NCI-H2227 (cell line): ENCODE measurements around the gene ARID3B.
"Not testable (repeated sequence)": the region's sequence is repeated elsewhere in the genome, so short reads cannot be mapped to it uniquely, and the experiment has no call there.

Experiments
- DNase-seq: peaks from one replicate; lab custom pipeline; 2025; ENCODE audit not compliant: unreplicated experiment; lab: John Stamatoyannopoulos, UW

The ARID3B gene

DNA sequence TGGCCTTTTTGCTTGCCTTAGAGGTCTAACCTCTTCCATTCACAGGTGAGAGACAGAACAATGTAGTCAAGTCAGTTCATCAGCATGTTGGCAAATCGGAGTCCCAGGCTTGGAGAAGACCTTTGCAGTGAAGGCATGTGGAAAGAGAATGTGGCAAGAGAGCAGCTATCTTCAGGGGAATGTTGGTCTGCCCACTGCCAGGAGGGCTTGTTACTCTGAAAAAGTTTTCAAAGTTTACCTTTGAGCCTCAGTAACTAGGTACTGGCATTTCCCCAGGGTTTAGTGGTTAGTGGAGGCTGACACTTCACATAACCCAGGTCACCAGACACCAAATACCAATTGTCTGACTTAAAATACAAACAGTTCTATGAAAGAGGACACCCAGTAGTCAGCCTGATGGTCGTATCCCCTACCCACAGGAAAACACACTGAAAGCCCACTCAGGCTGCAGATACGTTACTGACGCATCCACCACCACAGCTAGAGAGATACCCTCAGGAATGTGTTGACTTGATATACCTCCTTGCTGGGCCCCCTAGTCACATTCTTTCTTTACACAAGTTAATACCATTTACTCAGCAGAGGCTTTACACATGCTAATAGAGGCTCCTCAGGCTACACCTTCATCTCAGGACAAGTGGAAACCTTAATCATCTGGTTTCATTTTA, 9.7 kb upstream of the ARID3B start:
- DNase-seq, result no peak

DNA sequence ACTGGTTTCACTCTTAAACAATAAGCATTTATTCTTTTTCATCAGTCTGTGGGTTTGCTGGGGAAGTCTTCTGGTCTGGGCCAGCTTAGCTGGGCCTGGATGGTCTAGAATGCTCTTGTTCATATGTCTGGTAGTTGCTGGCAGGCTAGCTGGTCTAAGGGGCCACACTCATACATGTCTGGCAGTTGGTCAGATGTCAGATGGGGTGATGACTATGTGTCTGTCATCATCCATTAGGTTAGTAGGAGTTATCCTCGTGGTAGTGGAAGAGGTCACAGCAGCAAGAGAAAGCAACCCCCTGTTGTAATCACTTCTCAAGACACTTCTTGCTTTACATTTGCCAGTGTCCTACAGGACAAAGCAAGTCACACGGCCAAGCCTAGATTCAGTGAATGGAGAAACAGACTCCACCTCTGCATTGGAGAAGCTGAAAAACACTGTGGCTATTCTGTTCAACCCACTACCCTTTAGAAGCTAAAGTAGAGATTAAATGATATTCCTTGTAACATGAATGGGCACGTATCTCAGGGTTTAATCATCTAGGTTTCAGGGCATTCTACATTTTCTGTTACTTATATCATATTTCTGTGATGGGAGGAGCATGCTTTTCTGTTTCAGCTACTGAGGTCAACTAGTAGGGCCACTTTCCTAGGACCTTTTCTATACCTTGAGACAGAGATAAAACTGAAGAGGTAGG, 5.5 kb upstream of the ARID3B start:
- DNase-seq, result no peak

DNA sequence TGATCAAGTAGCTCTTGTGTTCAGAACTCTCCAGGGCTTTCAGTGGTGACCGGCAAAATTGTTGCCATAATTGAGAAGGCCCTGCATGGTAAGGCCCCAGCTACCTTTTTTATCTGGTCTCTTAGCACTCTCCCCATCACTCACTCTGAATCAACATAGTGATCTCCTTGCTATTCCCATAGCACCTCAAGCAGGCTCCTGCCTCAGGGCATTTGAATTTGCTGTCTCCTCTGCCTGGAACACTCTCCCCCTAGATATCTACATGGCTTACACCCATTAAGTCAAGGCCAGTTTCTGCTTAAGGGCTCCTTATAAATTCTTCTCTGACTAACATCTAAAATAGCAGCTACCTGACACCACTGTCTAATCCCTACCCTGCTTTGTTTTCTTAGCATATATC, 3.3 kb upstream of the ARID3B start:
- DNase-seq, result no peak

DNA sequence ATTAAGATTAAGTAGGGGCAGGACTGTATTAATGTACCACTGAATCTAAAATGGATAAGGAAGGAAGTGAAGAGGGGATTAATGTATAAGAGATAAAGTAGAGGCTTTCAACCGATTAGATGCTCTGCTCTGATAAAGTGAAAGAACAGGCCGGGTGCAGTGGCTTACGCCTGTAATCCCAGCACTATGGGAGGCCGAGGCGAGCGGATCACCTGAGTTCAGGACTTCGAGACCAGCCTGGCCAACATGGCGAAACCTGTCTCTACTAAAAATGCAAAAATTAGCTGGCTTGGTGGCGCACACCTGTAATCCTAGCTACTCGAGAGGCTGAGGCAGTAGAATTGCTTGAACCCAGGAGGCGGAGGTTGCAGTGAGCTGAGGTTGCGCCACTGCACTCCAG, 1.5 kb upstream of the ARID3B start:
- not testable (repeated sequence) for DNase-seq

DNA sequence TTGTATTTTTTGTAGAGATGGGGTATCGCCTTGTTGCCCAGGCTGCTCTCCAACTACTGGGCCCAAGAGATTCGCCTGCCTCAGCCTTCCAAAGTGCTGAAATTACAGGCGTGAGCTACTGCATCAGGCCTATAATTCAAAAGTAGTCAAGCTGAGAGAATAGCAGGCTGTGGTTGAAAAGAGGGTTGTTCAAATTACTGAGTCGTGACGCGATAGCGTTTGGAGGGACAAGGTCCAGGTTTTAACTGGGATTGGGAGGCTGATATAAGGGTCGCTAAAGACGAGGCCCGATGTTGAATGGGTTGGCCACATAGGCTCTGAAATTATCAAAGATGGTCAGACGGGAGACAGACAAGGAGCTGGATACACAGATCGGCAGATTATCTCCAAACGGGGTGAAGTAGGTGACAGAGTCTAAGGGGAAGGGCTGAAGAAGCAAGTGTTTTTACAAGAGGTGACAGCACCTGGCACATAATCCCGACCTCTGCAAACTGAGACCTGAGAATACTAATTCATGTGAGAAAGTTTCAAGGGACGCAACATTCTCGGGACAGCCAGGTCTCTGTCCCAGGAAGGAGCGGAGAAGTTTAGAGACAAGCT, 759 bp upstream of the ARID3B start:
- DNase-seq, result peak; percentile 20

DNA sequence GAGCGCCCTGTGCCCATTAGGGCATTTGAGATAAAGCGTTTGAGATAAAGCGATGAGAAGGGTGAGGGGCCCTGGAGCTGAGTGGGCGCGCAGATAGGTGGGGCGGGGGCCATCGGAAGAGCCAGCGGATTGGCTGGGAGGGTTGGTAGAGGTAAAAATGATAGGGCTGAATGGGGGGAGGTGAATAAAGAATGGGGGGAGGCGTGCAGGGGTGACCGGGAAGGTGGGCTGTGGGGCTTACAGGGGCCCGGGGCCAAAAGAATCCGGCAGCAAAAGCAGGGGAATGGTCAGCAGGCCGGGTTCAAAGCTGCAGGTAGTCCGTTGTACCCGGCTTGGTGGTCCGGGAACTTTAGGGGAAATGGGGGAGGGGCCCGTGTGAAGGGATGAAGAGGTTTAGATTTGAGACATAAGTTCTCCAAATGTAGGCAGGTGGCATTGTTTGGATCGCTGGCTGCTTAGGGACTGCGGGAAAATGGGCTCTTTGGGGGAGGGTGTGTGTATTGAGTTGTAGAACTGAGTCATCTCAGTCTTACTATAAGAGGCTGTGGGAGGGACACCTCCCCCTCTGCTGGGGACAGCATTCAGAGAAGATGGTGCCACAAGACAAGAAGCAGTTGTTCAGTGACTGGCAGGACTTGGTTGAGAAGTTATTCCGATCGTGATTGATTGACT, 610 bp downstream of the ARID3B start:
- peak; percentile 32 for DNase-seq

DNA sequence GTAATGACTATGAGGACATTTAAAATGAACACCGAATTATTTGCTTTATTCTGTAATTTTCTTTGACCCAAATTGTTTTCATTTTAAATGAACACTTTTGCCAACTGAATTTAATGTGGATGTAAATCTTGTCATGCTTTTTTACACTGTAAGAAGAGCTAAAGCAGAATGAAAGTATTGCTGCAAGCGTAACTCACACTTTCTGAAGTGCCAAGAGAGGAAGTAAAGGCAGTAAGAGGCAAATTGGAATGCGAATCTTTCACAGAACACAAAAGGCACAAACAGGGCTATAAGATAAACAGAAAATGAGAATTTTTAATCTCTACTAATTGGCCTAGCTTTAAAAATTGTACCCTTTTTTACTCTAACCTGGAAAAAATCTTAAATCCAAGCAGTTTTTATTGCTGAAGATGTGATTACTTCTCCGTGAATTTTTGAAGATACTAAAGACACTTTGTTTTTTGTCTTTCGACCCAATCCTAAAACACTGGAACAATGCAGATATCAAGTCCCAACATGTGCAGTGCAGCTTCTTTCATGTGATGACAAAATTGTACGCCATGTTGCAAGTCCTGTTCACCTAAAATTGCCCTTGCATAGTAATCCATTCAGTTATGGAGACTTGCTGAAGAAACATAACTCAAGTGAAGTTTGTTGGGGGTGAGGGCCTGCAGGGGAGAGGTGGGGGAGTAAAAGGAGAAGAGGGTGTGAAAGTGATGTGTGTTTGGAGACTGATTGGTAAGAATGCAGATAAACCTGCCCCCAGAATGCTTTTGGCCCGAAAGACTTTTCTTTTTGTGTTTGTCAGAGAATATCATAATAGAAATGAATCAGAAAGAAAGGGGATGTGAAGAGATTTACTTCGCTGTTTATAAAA, 1.4 kb downstream of the ARID3B start:
- no peak for DNase-seq

DNA sequence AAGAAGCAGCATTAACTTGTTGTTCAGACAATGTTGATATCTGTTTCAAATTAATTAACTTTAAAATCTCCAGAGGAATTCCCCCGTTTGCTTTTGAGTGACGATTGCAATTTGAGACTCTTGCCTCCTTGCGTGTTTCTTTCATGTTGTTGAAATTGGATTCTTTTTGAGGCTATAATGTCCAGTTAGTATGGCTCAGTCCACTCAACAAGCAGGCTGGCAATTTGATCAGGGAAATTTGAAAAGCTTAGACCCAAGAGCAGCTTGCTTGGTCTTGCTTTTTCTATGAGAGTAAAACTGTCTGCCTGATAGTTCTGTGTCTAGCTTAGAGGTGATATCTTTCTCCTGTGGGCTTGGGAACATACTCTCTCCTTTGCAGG, 2.0 kb downstream of the ARID3B start:
- DNase-seq, result no peak

DNA sequence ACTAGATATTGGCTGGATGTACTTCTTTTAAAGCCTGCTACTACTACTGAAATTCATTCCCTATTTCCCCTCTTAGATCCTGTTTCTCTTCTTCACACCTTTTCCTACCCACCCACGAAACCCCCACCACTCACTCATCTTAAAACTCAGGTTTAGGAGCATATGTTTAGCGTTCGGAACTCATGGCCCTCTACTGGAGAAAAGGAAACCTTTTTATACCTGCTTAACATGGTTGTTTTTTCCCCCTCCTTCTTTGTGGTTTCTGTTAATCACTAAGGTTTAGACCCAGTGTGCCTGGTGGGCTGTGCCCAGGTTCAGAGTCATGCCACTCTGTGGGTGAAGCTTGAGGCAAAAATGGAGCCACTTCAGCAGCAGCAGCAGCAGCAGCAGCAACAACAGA, 2.6 kb downstream of the ARID3B start:
- no peak for DNase-seq

DNA sequence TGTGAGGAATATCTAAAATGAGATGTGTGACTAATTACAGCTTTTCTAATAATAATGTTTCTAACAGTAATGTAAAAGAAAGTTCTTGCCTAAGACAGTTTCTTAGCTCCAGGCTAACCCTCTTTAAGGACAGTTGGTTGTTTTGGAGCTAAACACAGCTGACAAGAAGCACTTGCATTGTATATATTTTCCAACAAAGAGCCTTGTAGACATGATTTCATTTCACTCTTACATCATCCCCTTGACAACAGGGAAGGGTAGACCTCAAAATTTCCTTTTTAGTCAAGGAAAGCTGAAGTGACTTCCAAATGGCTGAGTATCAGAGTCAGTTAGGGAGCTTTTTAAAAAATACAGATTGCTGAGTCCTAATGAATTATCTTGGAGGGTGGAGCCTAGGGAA, 4.1 kb downstream of the ARID3B start:
- no peak for DNase-seq

DNA sequence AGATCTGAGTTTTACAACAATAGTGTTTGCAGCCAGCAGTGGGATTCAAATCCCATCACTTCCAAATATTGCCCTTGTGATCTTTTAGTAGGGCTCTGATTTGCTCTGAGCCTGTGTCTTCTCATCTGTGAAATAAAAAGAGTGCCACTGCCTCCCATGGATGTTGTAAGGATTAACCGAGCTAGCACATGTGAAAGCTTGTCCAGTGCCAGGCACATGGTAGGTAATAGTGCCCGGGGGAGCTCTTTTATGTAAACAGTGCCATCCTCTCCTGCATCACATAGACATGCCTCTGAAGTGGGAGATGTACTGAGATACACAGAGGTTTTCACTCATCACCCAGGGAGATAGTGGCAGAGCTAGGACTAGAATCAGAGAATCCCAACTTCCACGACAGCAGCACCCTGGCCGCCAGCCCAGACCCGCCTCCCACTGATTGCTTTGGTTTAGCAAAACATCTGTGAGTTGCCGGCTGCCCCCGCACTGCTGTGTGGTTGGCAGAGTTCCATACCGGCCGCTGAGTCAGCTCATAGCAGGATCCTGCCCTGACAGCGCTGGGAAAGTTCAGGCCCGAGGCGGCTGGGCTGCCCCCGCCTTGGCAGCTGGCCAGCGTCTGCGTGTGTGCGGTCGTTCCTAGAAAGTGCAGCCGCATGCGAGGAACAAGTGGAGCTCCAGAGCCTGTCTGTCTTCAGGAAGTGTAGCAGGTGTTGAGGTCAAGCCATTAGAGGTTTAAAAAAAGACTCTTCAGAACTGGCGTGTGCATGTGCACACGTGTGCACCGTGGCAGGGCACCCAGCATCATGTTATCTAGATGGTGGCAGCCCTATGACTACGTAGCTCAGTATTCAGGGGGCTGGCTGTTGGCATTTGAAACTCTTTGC, 5.0 kb downstream of the ARID3B start:
- peak; percentile 95 for DNase-seq

DNA sequence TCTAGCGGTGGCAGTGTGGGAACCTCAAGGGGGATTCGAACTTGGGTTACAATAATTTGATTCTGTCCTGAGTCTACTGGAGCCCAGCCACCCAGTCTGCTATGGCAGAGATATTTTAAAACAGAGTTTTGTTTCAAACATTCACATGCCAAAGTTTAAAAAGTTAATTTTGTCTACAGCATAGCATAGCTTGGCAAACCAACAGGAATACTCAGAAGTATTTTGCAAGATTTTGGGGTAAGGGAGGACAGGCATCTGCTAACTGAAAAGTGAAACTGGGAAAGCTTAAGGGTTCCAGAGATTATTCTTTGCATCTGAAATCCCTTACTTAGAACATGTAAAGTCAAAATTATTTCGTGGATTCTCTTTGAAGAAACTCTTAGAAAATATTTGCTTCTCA, 6.6 kb downstream of the ARID3B start:
- no peak for DNase-seq

DNA sequence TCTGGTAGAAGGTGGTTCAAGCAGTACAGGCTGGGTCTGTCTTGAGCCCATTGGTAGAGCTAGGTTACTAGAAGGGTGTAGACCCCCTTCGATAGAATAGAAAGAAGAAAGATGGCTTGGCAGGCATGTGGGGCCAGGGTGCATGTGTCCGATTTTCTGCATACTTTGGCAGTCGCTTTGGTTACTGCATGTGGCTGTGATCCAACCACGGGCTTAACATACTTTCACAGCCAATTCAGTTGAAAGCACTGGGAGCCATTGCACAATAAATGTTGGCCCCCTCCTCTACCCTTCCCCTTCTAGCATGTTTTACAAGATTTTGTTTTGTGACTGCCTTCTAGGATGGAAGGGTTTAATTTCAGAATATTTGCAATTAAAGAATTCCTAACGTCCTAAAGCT, 7.2 kb downstream of the ARID3B start:
- DNase-seq, result no peak

DNA sequence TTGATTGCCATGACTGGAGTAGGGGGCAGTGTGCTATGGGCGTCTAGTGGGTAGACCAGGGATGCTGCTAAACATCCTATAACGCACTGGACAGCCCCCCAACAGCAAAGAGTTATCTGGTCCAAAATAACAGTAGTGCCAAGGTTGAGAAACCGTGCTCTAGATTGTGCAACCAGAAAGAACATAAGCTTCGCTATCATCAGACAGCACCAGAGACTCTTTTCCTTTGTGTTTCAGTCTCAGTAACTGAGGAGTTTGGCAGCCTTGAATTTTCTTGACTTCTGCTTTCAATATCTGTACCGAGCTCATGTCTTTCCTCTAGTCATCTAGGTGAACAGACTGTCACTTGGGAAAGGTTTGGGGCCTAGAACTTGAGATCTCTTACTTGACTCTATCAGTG, 8.8 kb downstream of the ARID3B start:
- DNase-seq, result no peak

DNA sequence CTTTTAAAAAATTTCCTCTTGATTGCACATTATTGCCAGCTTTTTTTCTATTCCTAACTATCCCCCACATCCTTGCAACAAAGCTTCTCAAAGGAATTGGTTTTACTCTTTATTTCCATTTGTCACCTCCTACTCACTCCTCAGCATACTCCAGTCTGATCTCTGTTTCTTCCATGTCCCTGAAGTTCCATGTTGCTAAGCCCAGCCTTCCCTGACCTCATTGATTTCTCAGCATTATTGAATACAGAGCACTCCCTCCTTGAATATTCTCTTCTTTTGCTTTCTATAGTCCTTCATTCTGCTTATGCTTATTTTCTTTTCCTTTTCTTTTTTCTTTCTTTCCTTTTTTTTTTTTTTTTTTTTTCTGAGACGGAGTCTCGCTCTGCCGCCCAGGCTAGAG, 10.7 kb downstream of the ARID3B start:
- DNase-seq, result no peak

DNA sequence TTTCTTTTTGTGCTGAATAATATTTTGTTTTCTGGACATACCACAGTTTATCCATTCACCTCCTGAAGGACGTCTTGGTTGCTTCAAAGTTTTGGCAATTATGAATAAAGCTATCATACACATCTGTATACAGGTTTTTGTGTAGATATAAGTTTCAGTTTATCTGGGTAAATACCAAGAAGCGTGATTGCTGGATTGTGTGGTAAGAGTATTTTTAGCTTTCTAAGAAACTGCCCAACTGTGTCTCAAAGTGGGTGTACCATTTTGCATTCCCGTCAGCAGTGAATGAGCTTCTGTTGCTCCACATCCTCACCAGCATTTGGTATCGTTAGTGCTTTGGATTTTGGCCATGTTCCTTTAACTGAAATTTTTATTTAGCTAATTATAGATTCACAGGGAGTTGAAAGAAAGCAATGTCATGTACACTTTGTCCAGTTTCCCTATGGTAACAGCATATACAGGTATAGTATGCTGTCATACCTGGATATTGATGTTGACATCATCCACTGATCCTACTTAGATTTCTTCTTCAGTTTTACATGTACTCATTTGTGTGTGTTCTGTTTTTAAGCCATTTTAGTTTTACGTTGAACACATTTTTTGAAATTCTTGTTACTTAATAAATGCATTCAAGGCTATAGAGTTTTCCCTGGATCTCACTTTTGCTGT, 11.9 kb downstream of the ARID3B start:
- no peak for DNase-seq

DNA sequence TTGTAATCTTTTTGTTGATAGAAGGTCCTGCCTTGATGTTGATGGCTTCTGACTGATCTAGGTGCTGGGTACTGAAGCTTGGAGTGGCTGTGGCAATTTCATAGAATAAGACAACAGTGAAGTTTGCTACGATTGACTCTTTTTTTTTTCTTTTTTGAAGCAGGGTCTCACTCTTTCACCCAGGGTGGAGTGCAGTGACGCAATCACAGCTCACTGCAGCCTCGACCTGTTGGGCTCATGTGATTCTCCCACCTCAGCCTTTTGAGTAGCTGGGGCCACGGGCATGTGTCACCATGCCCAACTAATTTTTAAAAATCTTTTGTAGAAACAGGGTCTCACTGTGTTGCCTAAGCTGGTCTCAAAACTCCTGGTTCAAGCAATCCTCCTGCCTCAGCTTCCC, 14.2 kb downstream of the ARID3B start:
- no peak for DNase-seq

DNA sequence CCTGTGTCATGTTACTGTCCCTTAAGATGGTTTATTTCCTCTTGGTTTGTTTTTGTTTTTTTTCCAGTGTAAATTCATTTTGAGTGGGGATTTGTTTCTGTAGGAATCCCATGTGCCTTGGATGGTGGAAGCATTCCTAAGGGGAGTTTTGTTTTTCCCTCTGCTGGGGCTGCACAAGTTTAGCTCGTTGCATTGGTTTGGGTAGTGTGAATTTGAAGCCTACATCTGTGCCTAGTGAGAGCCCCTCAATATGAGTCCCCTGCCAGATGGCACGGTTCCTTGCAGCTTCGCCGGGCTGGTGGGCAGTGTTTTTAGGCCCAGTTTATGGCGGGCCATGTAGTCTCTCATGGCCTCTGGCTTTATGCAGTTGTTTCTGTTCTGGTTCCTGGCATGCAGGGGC, 17.7 kb downstream of the ARID3B start:
- DNase-seq, result no peak

DNA sequence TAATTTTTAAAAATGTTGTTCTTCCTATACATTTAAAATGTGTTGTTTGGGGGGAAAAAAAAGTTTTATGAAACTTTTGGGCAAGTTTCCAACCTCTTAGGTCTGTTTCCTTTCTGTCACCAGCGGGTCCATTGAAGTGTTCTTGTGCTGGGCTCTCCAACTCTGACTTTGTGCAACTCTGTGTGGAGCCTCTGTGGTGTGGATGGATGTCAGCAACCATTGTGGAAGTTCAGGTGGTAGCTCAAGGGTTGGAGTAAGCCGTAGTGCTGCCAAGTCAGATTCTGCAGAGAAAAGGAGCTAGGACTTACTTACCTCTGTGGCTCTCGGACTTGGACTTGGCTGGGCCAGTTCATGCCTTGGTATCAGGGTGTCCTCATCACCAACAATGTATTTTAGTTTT, 22.4 kb downstream of the ARID3B start:
- no peak for DNase-seq

DNA sequence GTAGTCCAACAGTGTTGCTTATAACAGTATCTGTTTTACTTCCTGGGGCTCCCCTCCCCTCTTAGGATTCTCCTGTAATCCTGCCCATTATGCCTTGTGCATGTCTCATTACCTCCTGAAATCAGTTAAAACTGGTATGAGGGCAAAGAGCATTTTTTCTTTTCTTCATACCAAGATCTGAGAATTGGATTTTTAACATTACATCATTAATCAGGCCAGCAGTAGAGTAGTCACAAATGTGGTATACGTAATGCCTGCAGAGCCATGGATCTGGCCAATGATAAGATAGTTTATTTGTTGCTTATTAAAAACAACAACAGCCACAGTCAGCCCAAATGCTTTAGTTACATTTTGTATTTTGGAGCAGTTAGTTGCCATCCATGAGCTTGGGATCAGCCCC, 23.2 kb downstream of the ARID3B start:
- DNase-seq, result no peak
